Thoracic aorta (tissue), 2 donors: Measurements from ENCODE around the gene OSM. TPM values are rescaled to one million over a fixed set of nuclear protein-coding genes. Genes with fewer than 3 reads are reported as not detected.

ENCODE experiments used
- ATAC-seq: fragments of 150-250 bp; one replicate; pipeline ENCODE4 v1.8.0; 2017; ENCODE audit warnings: low read depth; ENCODE audit not compliant: insufficient number of reproducible peaks, low FRiP score
- DNase-seq: peaks from one replicate; pipeline ENCODE4 v3.0.0-alpha.2; 2020; ENCODE audit warnings: low spot score
- H3K27ac ChIP-seq, 2 donors: fragments of 200-600 bp; sonication (generic); 1 replicate in 1 of 2; 2 replicates in 1 of 2; pipeline ENCODE4 v1.5.1; 2016; ENCODE audit warnings: mild to moderate bottlenecking in 2 of 2, moderate library complexity in 2 of 2
- H3K27me3 ChIP-seq: fragments of 200-600 bp; sonication (generic); replicated peaks from 2 replicates; pipeline ENCODE4 v1.6.0; 2016; ENCODE audit warnings: mild to moderate bottlenecking; ENCODE audit not compliant: insufficient read depth
- H3K36me3 ChIP-seq: fragments of 200-600 bp; sonication (generic); one replicate; pipeline ENCODE4 v1.5.1; 2016
- H3K4me1 ChIP-seq, 2 donors: fragments of 200-600 bp; sonication (generic); 1 replicate in 1 of 2; 2 replicates in 1 of 2; pipeline versions ENCODE4 v1.5.1 to v1.6.0; 2016; ENCODE audit warnings: low read depth in 2 of 2, mild to moderate bottlenecking in 1 of 2; ENCODE audit not compliant: control insufficient read depth in 1 of 2
- H3K4me3 ChIP-seq: fragments of 200-600 bp; sonication (generic); 2 replicates; pipeline ENCODE4 v1.5.1; 2016; ENCODE audit warnings: mild to moderate bottlenecking
- H3K9me3 ChIP-seq: fragments of 200-600 bp; sonication (generic); 2 replicates; pipeline ENCODE4 v1.5.1; 2016
- total RNA-seq, 2 donors: library from RNA; depleted of rRNA; stranded (reverse); fragments of >200 nt; gene quantifications; one replicate each; pipeline versions ENCODE4 v1.1.0 to v1.2.3, GENCODE V29; 2016
- TF ChIP-seq, protein P1 (sequence below): fragments of 200-600 bp; sonication (generic); IDR thresholded peaks from one replicate; pipeline ENCODE4 v1.5.1; 2019; ENCODE audit warnings: antibody characterized with exemption

The OSM gene
- total RNA-seq, 2 donors from 2014 or later, result 3.5 to 27.1 TPM

GRCh38 chr22:30243661-30244060 is 23.0 kb downstream of the OSM start:
- Histone ChIP-seq H3K9me3 (no peaks in the 10 kb centered on the region), H3K27me3 (peaks cover 8% of the 10 kb centered on the region), H3K27ac (no peak overlapping the region), H3K36me3 (no peaks in the 10 kb centered on the region), H3K4me1 (peaks cover 6 to 16% of the 10 kb centered on the region in 2 donors), H3K4me3 (no peak overlapping the region)
- DNase-seq, result no peak
- ATAC-seq, result no peak
- TF ChIP-seq, protein P1, sequence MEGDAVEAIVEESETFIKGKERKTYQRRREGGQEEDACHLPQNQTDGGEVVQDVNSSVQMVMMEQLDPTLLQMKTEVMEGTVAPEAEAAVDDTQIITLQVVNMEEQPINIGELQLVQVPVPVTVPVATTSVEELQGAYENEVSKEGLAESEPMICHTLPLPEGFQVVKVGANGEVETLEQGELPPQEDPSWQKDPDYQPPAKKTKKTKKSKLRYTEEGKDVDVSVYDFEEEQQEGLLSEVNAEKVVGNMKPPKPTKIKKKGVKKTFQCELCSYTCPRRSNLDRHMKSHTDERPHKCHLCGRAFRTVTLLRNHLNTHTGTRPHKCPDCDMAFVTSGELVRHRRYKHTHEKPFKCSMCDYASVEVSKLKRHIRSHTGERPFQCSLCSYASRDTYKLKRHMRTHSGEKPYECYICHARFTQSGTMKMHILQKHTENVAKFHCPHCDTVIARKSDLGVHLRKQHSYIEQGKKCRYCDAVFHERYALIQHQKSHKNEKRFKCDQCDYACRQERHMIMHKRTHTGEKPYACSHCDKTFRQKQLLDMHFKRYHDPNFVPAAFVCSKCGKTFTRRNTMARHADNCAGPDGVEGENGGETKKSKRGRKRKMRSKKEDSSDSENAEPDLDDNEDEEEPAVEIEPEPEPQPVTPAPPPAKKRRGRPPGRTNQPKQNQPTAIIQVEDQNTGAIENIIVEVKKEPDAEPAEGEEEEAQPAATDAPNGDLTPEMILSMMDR, result no peak

- Histone ChIP-seq H3K36me3 (no peaks in the 10 kb centered on the region), H3K9me3 (no peaks in the 10 kb centered on the region), H3K4me3 (no peak overlapping the region), H3K27ac (no peak overlapping the region), H3K27me3 (peaks cover 8% of the 10 kb centered on the region), H3K4me1 (peaks cover 4 to 14% of the 10 kb centered on the region in 2 donors)
- TF ChIP-seq, protein P1, result no peak
- DNase-seq (no peak), ATAC-seq (no peak)
Measured at GRCh38 chr22:30241576-30242371, 24.9 kb downstream of the OSM start.

- H3K27ac ChIP-seq, result no peak overlapping the region
- H3K4me3 ChIP-seq, result no peak overlapping the region
- peaks cover 0 to 4% of the 10 kb centered on the region in 2 donors for H3K4me1 ChIP-seq
- no peaks in the 10 kb centered on the region for H3K9me3 ChIP-seq
- ATAC-seq (no peak), DNase-seq (no peak)
- peaks cover 5% of the 10 kb centered on the region for H3K27me3 ChIP-seq
- H3K36me3 ChIP-seq, result no peaks in the 10 kb centered on the region
- TF ChIP-seq, protein P1, result no peak
Measured at GRCh38 chr22:30240541-30241417, 25.9 kb downstream of the OSM start.

DNA sequence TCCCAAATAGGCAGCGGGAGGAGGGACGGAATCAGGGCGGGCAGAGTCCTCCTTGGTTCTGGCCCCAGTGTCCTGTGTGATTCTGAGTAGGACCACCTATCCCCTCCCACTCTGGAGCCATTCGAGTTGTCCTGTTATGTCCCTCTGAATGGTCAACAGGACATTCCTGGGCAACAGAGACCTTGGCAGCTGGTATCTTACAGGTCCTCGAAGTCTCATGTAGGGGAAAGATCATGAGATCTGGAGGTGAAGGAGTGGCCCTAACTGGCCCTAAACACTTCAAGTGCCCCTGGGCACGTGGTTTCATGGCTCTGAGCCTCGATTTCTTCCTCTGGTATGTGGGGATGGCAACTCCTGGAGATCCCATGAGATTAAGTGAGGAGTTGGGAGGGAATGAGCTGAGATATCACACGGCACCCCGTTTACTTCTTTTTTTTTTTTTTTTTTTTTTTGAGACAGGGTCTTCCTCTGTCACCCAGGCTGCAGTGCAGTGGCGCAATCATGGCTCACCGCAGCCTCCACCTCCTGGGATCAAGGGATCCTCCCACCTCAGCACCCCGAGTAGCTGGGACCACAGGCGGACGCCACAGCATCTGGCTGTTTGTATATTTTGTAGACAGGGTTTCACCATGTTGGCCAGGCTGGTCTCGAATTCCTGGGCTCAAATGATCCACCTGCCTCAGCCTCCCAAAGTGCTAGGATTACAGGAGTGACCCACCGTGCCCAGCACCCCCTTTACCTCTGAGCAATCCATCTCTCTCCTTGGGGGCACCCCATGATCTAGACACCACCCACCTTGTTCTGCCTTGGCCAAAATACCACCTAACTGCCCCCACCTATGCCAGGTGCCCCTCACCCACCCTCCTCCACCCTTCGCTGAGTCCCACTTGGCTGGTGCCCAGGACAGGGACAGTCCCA is 26.9 kb downstream of the OSM start:
- Histone ChIP-seq H3K27me3 (no peaks in the 10 kb centered on the region), H3K36me3 (no peaks in the 10 kb centered on the region), H3K4me3 (no peak overlapping the region), H3K9me3 (no peaks in the 10 kb centered on the region), H3K4me1 (no peaks in the 10 kb centered on the region), H3K27ac (no peak overlapping the region)
- DNase-seq (no peak), ATAC-seq (no peak)
- TF ChIP-seq, protein P1, result no peak
